SK-N-SH (cell line): ENCODE measurements around the gene PBOV1. TPM values are rescaled to one million over a fixed set of nuclear protein-coding genes. Genes with fewer than 3 reads are reported as not detected.

Source experiments
- CTCF ChIA-PET: fragments of 300-600, 350-600 bp; formaldehyde crosslinking; extraction: SDS; loops from one replicate; lab custom pipeline; 2021; lab: Yijun Ruan, JAX
- POLR2A ChIA-PET: fragments of 350-600 bp; sonication (Branson Sonifier 250); formaldehyde crosslinking; extraction: SDS; loops from one replicate; lab custom pipeline; 2020; ENCODE audit warnings: antibody characterized with exemption, inconsistent platforms; lab: Yijun Ruan, JAX
- DNase-seq: peaks from one replicate; pipeline ENCODE4 v3.0.0; 2012
- H2AFZ ChIP-seq: fragments of 200-600 bp; sonication (generic); 2 replicates; pipeline ENCODE4 v1.8.1; 2016; ENCODE audit warnings: antibody characterized with exemption, mild to moderate bottlenecking, low read depth
- H3F3A ChIP-seq: fragments of 200-600 bp; sonication (generic); replicated peaks from 2 replicates; pipeline ENCODE3; 2016; ENCODE audit warnings: antibody characterized with exemption, mild to moderate bottlenecking; ENCODE audit not compliant: insufficient read depth
- H3K27ac ChIP-seq, 2 experiments: fragments of 200-500 bp in 1 of 2; fragments of 200-600 bp in 1 of 2; sonication (Bioruptor generic) in 1 of 2; sonication (generic), shearing (Covaris generic) in 1 of 2; 2 replicates each; pipeline versions ENCODE4 v1.5.1 to v1.6.1; 2014 to 2016; ENCODE audit warnings: low read depth in 2 of 2, inconsistent platforms in 1 of 2, low read length in 1 of 2, mild to moderate bottlenecking in 1 of 2, mixed read lengths in 1 of 2
- H3K27me3 ChIP-seq: fragments of 200-600 bp; sonication (generic), shearing (Covaris generic); 2 replicates; pipeline ENCODE4 v1.6.1; 2016; ENCODE audit warnings: mixed run types; ENCODE audit not compliant: insufficient read depth
- H3K36me3 ChIP-seq, 2 experiments: fragments of 200-500 bp in 1 of 2; fragments of 200-600 bp in 1 of 2; sonication (Bioruptor generic) in 1 of 2; sonication (generic) in 1 of 2; replicated peaks in 1 of 2; 2 replicates each; pipeline versions ENCODE3 to v1.5.1; 2014 to 2016; ENCODE audit warnings: low read length in 1 of 2, mild to moderate bottlenecking in 1 of 2; ENCODE audit not compliant: insufficient read depth in 2 of 2, control insufficient read depth in 1 of 2
- H3K4me1 ChIP-seq, 2 experiments: fragments of 200-500 bp in 1 of 2; fragments of 200-600 bp in 1 of 2; sonication (Bioruptor generic) in 1 of 2; sonication (generic), shearing (Covaris generic) in 1 of 2; 2 replicates each; pipeline versions ENCODE4 v1.5.1 to v1.6.1; 2014 to 2016; ENCODE audit warnings: low read depth in 1 of 2, low read length in 1 of 2, mixed run types in 1 of 2; ENCODE audit not compliant: insufficient read depth in 2 of 2, control insufficient read depth in 1 of 2
- H3K4me2 ChIP-seq: fragments of 200-600 bp; sonication (generic), shearing (Covaris generic); 2 replicates; pipeline ENCODE4 v1.6.1; 2017; ENCODE audit warnings: mixed run types
- H3K4me3 ChIP-seq, 2 experiments: fragments of 200-500 bp in 1 of 2; fragments of 200-600 bp in 1 of 2; sonication (Bioruptor generic) in 1 of 2; sonication (generic), shearing (Covaris generic) in 1 of 2; 2 replicates each; pipeline versions ENCODE4 v1.5.1 to v1.8.1; 2014 to 2016; ENCODE audit warnings: low read depth in 2 of 2, inconsistent platforms in 1 of 2, low read length in 1 of 2, mild to moderate bottlenecking in 1 of 2, mixed read lengths in 1 of 2, moderate library complexity in 1 of 2
- H3K79me2 ChIP-seq: fragments of 200-600 bp; sonication (generic); 2 replicates; pipeline ENCODE4 v1.8.1; 2017; ENCODE audit warnings: mild to moderate bottlenecking; ENCODE audit not compliant: insufficient read depth
- H3K9ac ChIP-seq: fragments of 200-600 bp; sonication (generic); 2 replicates; pipeline ENCODE4 v1.6.1; 2017; ENCODE audit warnings: mixed run types
- H3K9me2 ChIP-seq: fragments of 200-600 bp; sonication (generic); 2 replicates; pipeline ENCODE4 v1.6.1; 2017; ENCODE audit warnings: mixed run types
- H3K9me3 ChIP-seq: fragments of 200-600 bp; sonication (generic); 2 replicates; pipeline ENCODE4 v1.6.1; 2017; ENCODE audit warnings: mixed run types, mild to moderate bottlenecking, moderate library complexity
- H4K20me1 ChIP-seq: fragments of 200-600 bp; sonication (generic); 2 replicates; pipeline ENCODE4 v1.6.1; 2017; ENCODE audit warnings: mild to moderate bottlenecking, mixed run types; ENCODE audit not compliant: insufficient read depth
- CHD2 ChIP-seq: fragments of 150-350 bp; IDR thresholded peaks from 2 replicates; pipeline ENCODE4 v1.6.1; 2018; ENCODE audit warnings: low read length; ENCODE audit not compliant: partially characterized antibody
- EZH2phosphoT487 ChIP-seq: fragments of 200-600 bp; sonication (generic); IDR thresholded peaks from 2 replicates; pipeline ENCODE4 v1.6.1; 2017; ENCODE audit warnings: low read depth, mixed run types, mild to moderate bottlenecking, antibody characterized with exemption, moderate library complexity, borderline replicate concordance
- FOXM1 ChIP-seq: IDR thresholded peaks from 2 replicates; pipeline ENCODE4 v1.4.0; 2012; ENCODE audit warnings: low read depth, mild to moderate bottlenecking
- MXI1 ChIP-seq: IDR thresholded peaks from 2 replicates; pipeline ENCODE4 v1.6.1; 2012; ENCODE audit warnings: mild to moderate bottlenecking, low read depth, low read length, improper control_type of control experiment
- RAD21 ChIP-seq: IDR thresholded peaks from 2 replicates; pipeline ENCODE4 v1.6.1; 2012; ENCODE audit warnings: mild to moderate bottlenecking, low read length
- RXRA ChIP-seq: IDR thresholded peaks from 2 replicates; pipeline ENCODE4 v1.4.0; 2012; ENCODE audit warnings: low read depth, mild to moderate bottlenecking, borderline replicate concordance
- TCF12 ChIP-seq: IDR thresholded peaks from 2 replicates; pipeline ENCODE4 v1.4.0; 2012
- YY1 ChIP-seq: IDR thresholded peaks from 2 replicates; pipeline ENCODE4 v1.4.0; 2012; ENCODE audit warnings: low read depth, mild to moderate bottlenecking
- WGBS: methylation state at CpG from one replicate; pipeline ENCODE4 v1.1.6; 2017; ENCODE audit warnings: low lambda C conversion rate; 5-methylcytosine and 5-hydroxymethylcytosine counted together
- polyA plus RNA-seq, 3 experiments: library from polyadenylated mRNA; depleted of rRNA; stranded (reverse); fragments of >200 nt; gene quantifications; 2 replicates each; pipeline ENCODE4 v1.2.3, GENCODE V29; 2012
- TF ChIP-seq, protein P1 (sequence below): fragments of 150-350 bp; IDR thresholded peaks from 2 replicates; pipeline ENCODE4 v1.6.1; 2016; ENCODE audit warnings: mild to moderate bottlenecking, low read depth, low read length
- TF ChIP-seq, protein P2 (sequence below): fragments of 150-350 bp; IDR thresholded peaks from 2 replicates; pipeline ENCODE4 v1.6.1; 2017; ENCODE audit warnings: antibody characterized with exemption, low read length, low read depth, borderline replicate concordance
- TF ChIP-seq, protein P3 (sequence below): IDR thresholded peaks from 2 replicates; pipeline ENCODE4 v1.6.1; 2012; ENCODE audit warnings: mild to moderate bottlenecking, low read depth, low read length, moderate library complexity

The PBOV1 gene
- polyA plus RNA-seq, 1 of the 3 experiments (the other 2 are of a cell fraction), result not detected

DNA sequence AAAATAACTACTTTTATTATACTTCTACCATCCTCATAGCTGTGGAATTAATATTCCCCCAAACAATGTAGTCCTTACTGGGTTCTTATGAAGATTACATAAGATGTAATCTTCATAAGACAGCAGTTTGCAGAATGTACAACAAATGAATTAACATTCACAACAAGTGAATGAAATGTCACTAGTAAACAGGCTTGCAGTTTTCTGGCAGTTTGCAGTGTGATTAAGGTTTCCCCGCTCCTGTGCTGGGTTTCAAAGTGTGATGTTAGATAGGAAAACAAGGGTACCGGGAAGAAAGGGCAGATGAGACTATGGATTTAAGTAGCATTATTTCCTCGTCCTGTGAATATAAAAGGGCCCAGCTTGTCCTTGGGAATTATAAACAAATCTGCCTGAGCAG, 34.1 kb downstream of the PBOV1 start:
- DNase-seq, result no peak
- Histone ChIP-seq H3K4me3 (no peak overlapping the region), H2AFZ (no peak overlapping the region), H3K27ac (no peak overlapping the region), H3K4me1 (no peaks in the 10 kb centered on the region), H3K9me3 (no peaks in the 10 kb centered on the region), H3K36me3 (no peaks in the 10 kb centered on the region), H3K4me2 (no peak overlapping the region), H3K9ac (no peak overlapping the region), H3K79me2 (no peaks in the 10 kb centered on the region), H4K20me1 (no peaks in the 10 kb centered on the region), H3K27me3 (no peaks in the 10 kb centered on the region), H3K9me2 (no peaks in the 10 kb centered on the region), H3F3A (no peaks in the 10 kb centered on the region)
- 24% methylated on average over 3 of the region's 3 CpGs for WGBS
- TF ChIP-seq, protein P1, sequence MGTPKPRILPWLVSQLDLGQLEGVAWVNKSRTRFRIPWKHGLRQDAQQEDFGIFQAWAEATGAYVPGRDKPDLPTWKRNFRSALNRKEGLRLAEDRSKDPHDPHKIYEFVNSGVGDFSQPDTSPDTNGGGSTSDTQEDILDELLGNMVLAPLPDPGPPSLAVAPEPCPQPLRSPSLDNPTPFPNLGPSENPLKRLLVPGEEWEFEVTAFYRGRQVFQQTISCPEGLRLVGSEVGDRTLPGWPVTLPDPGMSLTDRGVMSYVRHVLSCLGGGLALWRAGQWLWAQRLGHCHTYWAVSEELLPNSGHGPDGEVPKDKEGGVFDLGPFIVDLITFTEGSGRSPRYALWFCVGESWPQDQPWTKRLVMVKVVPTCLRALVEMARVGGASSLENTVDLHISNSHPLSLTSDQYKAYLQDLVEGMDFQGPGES, result no peak
- no peak for TF ChIP-seq CHD2
- TF ChIP-seq, protein P2, sequence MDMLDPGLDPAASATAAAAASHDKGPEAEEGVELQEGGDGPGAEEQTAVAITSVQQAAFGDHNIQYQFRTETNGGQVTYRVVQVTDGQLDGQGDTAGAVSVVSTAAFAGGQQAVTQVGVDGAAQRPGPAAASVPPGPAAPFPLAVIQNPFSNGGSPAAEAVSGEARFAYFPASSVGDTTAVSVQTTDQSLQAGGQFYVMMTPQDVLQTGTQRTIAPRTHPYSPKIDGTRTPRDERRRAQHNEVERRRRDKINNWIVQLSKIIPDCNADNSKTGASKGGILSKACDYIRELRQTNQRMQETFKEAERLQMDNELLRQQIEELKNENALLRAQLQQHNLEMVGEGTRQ, result no peak
- TF ChIP-seq MXI1, result no peak
- no peak for TF ChIP-seq RXRA
- TF ChIP-seq, protein P3, sequence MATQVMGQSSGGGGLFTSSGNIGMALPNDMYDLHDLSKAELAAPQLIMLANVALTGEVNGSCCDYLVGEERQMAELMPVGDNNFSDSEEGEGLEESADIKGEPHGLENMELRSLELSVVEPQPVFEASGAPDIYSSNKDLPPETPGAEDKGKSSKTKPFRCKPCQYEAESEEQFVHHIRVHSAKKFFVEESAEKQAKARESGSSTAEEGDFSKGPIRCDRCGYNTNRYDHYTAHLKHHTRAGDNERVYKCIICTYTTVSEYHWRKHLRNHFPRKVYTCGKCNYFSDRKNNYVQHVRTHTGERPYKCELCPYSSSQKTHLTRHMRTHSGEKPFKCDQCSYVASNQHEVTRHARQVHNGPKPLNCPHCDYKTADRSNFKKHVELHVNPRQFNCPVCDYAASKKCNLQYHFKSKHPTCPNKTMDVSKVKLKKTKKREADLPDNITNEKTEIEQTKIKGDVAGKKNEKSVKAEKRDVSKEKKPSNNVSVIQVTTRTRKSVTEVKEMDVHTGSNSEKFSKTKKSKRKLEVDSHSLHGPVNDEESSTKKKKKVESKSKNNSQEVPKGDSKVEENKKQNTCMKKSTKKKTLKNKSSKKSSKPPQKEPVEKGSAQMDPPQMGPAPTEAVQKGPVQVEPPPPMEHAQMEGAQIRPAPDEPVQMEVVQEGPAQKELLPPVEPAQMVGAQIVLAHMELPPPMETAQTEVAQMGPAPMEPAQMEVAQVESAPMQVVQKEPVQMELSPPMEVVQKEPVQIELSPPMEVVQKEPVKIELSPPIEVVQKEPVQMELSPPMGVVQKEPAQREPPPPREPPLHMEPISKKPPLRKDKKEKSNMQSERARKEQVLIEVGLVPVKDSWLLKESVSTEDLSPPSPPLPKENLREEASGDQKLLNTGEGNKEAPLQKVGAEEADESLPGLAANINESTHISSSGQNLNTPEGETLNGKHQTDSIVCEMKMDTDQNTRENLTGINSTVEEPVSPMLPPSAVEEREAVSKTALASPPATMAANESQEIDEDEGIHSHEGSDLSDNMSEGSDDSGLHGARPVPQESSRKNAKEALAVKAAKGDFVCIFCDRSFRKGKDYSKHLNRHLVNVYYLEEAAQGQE, result no peak
- TF ChIP-seq YY1, result no peak
- no peak for TF ChIP-seq TCF12
- TF ChIP-seq RAD21, result no peak
- TF ChIP-seq EZH2phosphoT487, result no peak
- ChIA-PET POLR2A (no interaction called here), CTCF (no interaction called here)

DNA sequence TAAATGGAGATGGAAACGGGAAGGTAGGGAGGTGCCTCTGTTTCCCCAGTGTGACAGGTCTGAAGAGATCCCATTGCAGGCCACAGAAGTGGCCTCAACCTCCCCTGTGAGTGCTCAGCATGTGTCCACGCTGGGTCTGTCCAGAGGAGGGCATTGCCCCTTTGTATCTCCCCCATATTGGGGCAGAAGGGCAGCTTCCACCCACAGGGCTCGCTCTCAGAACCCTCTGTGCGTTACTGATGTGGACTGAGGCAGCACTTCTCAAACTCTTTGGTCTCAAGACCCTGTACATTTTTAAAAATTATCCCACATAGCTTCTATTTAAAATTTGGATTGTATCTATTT, 34.5 kb downstream of the PBOV1 start:
- TF ChIP-seq FOXM1, result no peak
- H3K36me3 ChIP-seq, result no peaks in the 10 kb centered on the region
- H2AFZ ChIP-seq, result no peak overlapping the region
- H3K79me2 ChIP-seq, result no peaks in the 10 kb centered on the region
- WGBS, result 8% methylated on average over 3 of the region's 4 CpGs
- no peak for DNase-seq
- H3K9ac ChIP-seq, result no peak overlapping the region
- H3K4me1 ChIP-seq, result no peaks in the 10 kb centered on the region
- no peaks in the 10 kb centered on the region for H4K20me1 ChIP-seq
- no peaks in the 10 kb centered on the region for H3F3A ChIP-seq
- H3K9me2 ChIP-seq, result no peaks in the 10 kb centered on the region
- ChIA-PET CTCF (no interaction called here), POLR2A (no interaction called here)
- H3K27ac ChIP-seq, result no peak overlapping the region
- no peak overlapping the region for H3K4me2 ChIP-seq
- no peaks in the 10 kb centered on the region for H3K9me3 ChIP-seq
- no peak overlapping the region for H3K4me3 ChIP-seq
- H3K27me3 ChIP-seq, result no peaks in the 10 kb centered on the region
